WTC11 (cell line): Measurements from ENCODE around the gene TFEB. TPM values are rescaled to one million over a fixed set of nuclear protein-coding genes. Genes with fewer than 3 reads are reported as not detected.

ENCODE experiments used
- ATAC-seq: fragments of 200-7000 bp; cut with Tn5 transposase; 2 replicates; pipeline ENCODE4 v1.10.0; 2021; ENCODE audit warnings: mild to moderate bottlenecking, moderate library complexity
- CTCF ChIA-PET: fragments of 300-600 bp; sonication (Branson Sonifier 250); formaldehyde crosslinking; loops from one replicate; lab custom pipeline; 2021; ENCODE audit warnings: antibody characterized with exemption; lab: Charles Lee
- POLR2A ChIA-PET: fragments of 350-600 bp; sonication (Branson Sonifier 250); formaldehyde crosslinking; loops from one replicate; lab custom pipeline; 2021; ENCODE audit warnings: antibody characterized with exemption; lab: Charles Lee
- DNase-seq: peaks from one replicate; pipeline ENCODE4 v3.0.0; 2021; ENCODE audit warnings: low spot score
- H3K27ac Mint-ChIP-seq: 2 replicates; pipeline ENCODE4 v1.8.0; 2021; ENCODE audit warnings: mixed read lengths
- H3K27me3 Mint-ChIP-seq: 2 replicates; pipeline ENCODE4 v1.8.0; 2021; ENCODE audit warnings: low read depth, mild to moderate bottlenecking, moderate library complexity, mixed read lengths
- H3K36me3 Mint-ChIP-seq: 2 replicates; pipeline ENCODE4 v1.8.0; 2021; ENCODE audit warnings: mixed read lengths
- H3K4me1 Mint-ChIP-seq: 2 replicates; pipeline ENCODE4 v1.8.0; 2022; ENCODE audit warnings: mixed read lengths
- H3K4me3 Mint-ChIP-seq: 2 replicates; pipeline ENCODE4 v1.8.0; 2021; ENCODE audit warnings: mild to moderate bottlenecking, moderate library complexity, mixed read lengths
- H3K9me3 Mint-ChIP-seq: 2 replicates; pipeline ENCODE4 v1.8.0; 2021; ENCODE audit warnings: mixed read lengths
- AFF4 ChIP-seq: sonication (generic); formaldehyde crosslinking; IDR thresholded peaks from 2 replicates; pipeline ENCODE4 v1.8.1; 2023; ENCODE audit warnings: mild to moderate bottlenecking, missing genetic modification reagents, borderline replicate concordance
- AR ChIP-seq: fragments of 250-450 bp; sonication (Bioruptor Pico); IDR thresholded peaks from 2 replicates; pipeline ENCODE4 v1.9.0; 2021; ENCODE audit warnings: mild to moderate bottlenecking
- ARID4B ChIP-seq: sonication (generic); formaldehyde crosslinking; IDR thresholded peaks from 2 replicates; pipeline ENCODE4 v1.8.0; 2023; ENCODE audit warnings: missing genetic modification reagents, mild to moderate bottlenecking, borderline replicate concordance
- ATF2 ChIP-seq: sonication (generic); formaldehyde crosslinking; IDR thresholded peaks from 2 replicates; pipeline ENCODE4 v1.8.1; 2022; ENCODE audit warnings: low read depth, missing genetic modification reagents, borderline replicate concordance
- ATF3 ChIP-seq: sonication (generic); formaldehyde crosslinking; conservative IDR thresholded peaks from 2 replicates; pipeline ENCODE4 v1.8.1; 2022; ENCODE audit warnings: mild to moderate bottlenecking, missing genetic modification reagents
- CREM ChIP-seq: sonication (generic); formaldehyde crosslinking; IDR thresholded peaks from 2 replicates; pipeline ENCODE4 v1.8.1; 2022; ENCODE audit warnings: mild to moderate bottlenecking, missing genetic modification reagents, moderate library complexity
- FOXK1 ChIP-seq: sonication (generic); formaldehyde crosslinking; IDR thresholded peaks from 2 replicates; pipeline ENCODE4 v1.8.0; 2022; ENCODE audit warnings: mild to moderate bottlenecking, moderate library complexity, missing genetic modification reagents
- GRHL2 ChIP-seq: fragments of 250-450 bp; sonication (Bioruptor Pico); IDR thresholded peaks from 2 replicates; pipeline ENCODE4 v1.8.0; 2022; ENCODE audit warnings: mild to moderate bottlenecking, moderate library complexity; ENCODE audit not compliant: insufficient replicate concordance, severe bottlenecking
- GTF2I ChIP-seq: fragments of 250-450 bp; sonication (Bioruptor Pico); conservative IDR thresholded peaks from 2 replicates; pipeline ENCODE4 v1.4.0; 2021; ENCODE audit warnings: mild to moderate bottlenecking
- HMGXB4 ChIP-seq: sonication (generic); formaldehyde crosslinking; IDR thresholded peaks from 2 replicates; pipeline ENCODE4 v1.8.1; 2023; ENCODE audit warnings: mild to moderate bottlenecking, moderate library complexity, missing genetic modification reagents
- IRF2 ChIP-seq: sonication (generic); formaldehyde crosslinking; IDR thresholded peaks from 2 replicates; pipeline ENCODE4 v1.8.0; 2022; ENCODE audit warnings: low read depth, missing genetic modification reagents, borderline replicate concordance
- NR1H2 ChIP-seq: sonication (generic); formaldehyde crosslinking; IDR thresholded peaks from 2 replicates; pipeline ENCODE4 v1.9.0; 2021; ENCODE audit warnings: mild to moderate bottlenecking, moderate library complexity, missing genetic modification reagents
- RELA ChIP-seq: sonication (generic); formaldehyde crosslinking; IDR thresholded peaks from 2 replicates; pipeline ENCODE4 v1.8.1; 2022; ENCODE audit warnings: missing genetic modification reagents, mild to moderate bottlenecking, borderline replicate concordance
- SMAD3 ChIP-seq: sonication (generic); formaldehyde crosslinking; IDR thresholded peaks from 2 replicates; pipeline ENCODE4 v1.8.0; 2022; ENCODE audit warnings: missing genetic modification reagents, mild to moderate bottlenecking, borderline replicate concordance
- SP1 ChIP-seq: sonication (generic); formaldehyde crosslinking; conservative IDR thresholded peaks from 2 replicates; pipeline ENCODE4 v1.8.1; 2022; ENCODE audit warnings: missing genetic modification reagents
- ZNF121 ChIP-seq: sonication (generic); formaldehyde crosslinking; IDR thresholded peaks from 2 replicates; pipeline ENCODE4 v1.8.0; 2023; ENCODE audit warnings: missing genetic modification reagents
- ZNF317 ChIP-seq: sonication (generic); formaldehyde crosslinking; IDR thresholded peaks from 2 replicates; pipeline ENCODE4 v1.8.1; 2023; ENCODE audit warnings: low read depth, mild to moderate bottlenecking, moderate library complexity, missing genetic modification reagents, borderline replicate concordance
- ZNF416 ChIP-seq: fragments of 250-450 bp; sonication (Bioruptor Pico); IDR thresholded peaks from 2 replicates; pipeline ENCODE4 v1.9.0; 2021; ENCODE audit warnings: mild to moderate bottlenecking, inconsistent platforms
- total RNA-seq: library from RNA; stranded (reverse); gene quantifications from 3 replicates; pipeline ENCODE4 v1.2.3, GENCODE V29; 2021

Gene TFEB
- total RNA-seq, 1 experiment from 2014 or later: 3.9 TPM

- no peak overlapping the region for H3K27ac Mint-ChIP-seq
- TF ChIP-seq RELA (CRISPR knock-in tag) (no peak), ZNF317 (peak; percentile 59; the same call in 1 of the 2 replicates)
- TF ChIP-seq, all 79 proteins: peak for 1
- no peaks in the 10 kb centered on the region for H3K36me3 Mint-ChIP-seq
- no peaks in the 10 kb centered on the region for H3K9me3 Mint-ChIP-seq
- ChIA-PET POLR2A (no interaction called here), CTCF (interaction anchor here (0.8 to 2.3 kb wide), 2 partner anchors 25 to 30 kb away, joined by 3 to 13 read pairs; no protein-coding TSS in a partner anchor)
- no peak for DNase-seq
- H3K27me3 Mint-ChIP-seq: peaks cover 15% of the 10 kb centered on the region
- ATAC-seq: no peak
- no peak overlapping the region for H3K4me3 Mint-ChIP-seq
- H3K4me1 Mint-ChIP-seq: peaks cover 47% of the 10 kb centered on the region
Observed at GRCh38 chr6:41730531-41731436, 4.6 kb downstream of the TFEB start.

- POLR2A ChIA-PET: no interaction called here
- DNase-seq: no peak
Observed at GRCh38 chr6:41729624-41730023, 5.8 kb downstream of the TFEB start.

More at GRCh38 chr6:41729624-41730023, 5.8 kb downstream of the TFEB start:
- Mint-ChIP-seq H3K27me3 (peaks cover 15% of the 10 kb centered on the region), H3K9me3 (no peaks in the 10 kb centered on the region), H3K4me3 (no peak overlapping the region), H3K36me3 (no peaks in the 10 kb centered on the region), H3K4me1 (peaks cover 45% of the 10 kb centered on the region), H3K27ac (no peak overlapping the region)
- CTCF ChIA-PET: interaction anchor here (0.6 to 2.3 kb wide), 8 partner anchors 10 to 189 kb away, joined by 3 to 13 read pairs (median 4); partner anchors contain the start of genes FRS3 and TOMM6
- TF ChIP-seq FOXK1 (CRISPR knock-in tag) (no peak), RELA (CRISPR knock-in tag) (no peak), AR (CRISPR knock-in tag) (no peak), ZNF121 (no peak), HMGXB4 (CRISPR knock-in tag) (no peak), SMAD3 (CRISPR knock-in tag) (no peak), NR1H2 (no peak), IRF2 (CRISPR knock-in tag) (no peak), ZNF416 (no peak), ATF2 (CRISPR knock-in tag) (no peak), GTF2I (CRISPR knock-in tag) (no peak), SP1 (CRISPR knock-in tag) (no peak), CREM (CRISPR knock-in tag) (no peak), ZNF317 (no peak), ATF3 (no peak), ARID4B (CRISPR knock-in tag) (no peak), AFF4 (CRISPR knock-in tag) (no peak), GRHL2 (CRISPR knock-in tag) (no peak)
- ATAC-seq: no peak
